GM21786 (cell line): Measurements from ENCODE around the gene MXI1.
A peak's percentile ranks its signal among the peaks of the same experiment; 100 is the strongest.

Experiments used
- ATAC-seq: cut with Tn5 transposase; IDR thresholded peaks from one replicate; pipeline ENCODE4 v1.9.1; 2021; ENCODE audit not compliant: unreplicated experiment

The MXI1 gene

DNA sequence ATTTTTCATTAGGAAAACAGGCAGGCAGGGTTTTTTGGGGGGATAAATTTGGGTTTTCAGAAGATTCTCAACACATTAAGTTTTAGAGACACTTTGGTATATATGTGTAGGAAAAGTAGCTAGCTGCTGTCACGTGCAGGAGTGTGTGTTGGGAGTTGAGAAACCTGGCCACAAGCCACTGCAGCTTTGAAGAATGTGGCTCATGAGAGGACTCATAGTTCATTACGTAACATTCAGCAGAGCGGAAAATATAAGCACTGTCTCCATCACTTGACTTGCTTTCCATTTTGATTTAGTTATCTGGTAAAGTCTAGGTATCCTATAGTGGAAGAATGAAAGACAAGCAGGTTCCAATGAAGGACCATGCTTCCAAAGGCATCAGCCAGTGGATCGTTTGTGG, 66.1 kb downstream of the MXI1 start:
- ATAC-seq, result no peak

DNA sequence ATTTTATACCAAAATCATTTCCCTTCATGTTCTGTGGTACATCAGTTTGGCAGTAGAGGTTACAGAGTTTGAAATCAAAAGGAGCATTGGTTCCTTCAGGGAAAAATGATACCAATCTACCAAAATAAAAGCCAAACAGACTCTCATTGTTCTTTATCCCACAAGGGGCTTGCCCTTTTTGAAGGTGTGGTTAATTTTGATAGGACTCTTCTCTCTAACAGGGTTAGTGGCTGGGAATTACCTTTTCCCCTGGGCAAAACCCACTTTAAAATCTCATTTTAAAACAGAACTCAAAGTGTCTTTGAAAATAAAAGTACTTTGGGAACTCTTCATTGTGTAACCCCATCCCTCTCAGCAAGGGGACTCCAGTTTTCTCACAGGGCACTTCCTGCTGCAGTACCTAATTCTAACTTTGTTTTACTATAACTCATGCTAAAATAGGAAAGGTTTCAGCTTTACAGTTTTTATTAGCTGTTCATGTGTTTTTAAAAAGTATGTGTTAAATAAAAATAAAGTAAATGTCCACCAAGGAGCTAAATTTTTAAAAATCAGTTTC, 66.7 kb downstream of the MXI1 start:
- no peak for ATAC-seq

DNA sequence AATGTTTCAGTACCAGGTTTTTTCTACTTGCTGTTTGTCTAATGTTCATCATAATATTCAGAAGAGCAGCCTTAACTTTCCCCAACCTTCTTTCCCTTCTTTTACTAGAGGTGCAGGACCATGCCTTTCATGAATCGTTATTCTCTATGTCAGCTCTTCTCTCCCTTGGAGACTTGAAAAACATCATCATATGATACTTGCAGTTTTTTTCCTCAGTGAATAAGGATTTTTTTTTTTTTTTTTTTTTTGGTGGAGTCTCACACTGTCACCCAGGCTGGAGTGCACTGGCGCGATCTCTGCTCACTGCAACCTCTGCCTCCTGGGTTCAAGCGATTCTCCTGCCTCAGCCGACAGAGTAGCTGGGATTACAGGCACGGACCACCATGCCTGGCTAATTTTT, 67.2 kb downstream of the MXI1 start:
- ATAC-seq, result no peak

DNA sequence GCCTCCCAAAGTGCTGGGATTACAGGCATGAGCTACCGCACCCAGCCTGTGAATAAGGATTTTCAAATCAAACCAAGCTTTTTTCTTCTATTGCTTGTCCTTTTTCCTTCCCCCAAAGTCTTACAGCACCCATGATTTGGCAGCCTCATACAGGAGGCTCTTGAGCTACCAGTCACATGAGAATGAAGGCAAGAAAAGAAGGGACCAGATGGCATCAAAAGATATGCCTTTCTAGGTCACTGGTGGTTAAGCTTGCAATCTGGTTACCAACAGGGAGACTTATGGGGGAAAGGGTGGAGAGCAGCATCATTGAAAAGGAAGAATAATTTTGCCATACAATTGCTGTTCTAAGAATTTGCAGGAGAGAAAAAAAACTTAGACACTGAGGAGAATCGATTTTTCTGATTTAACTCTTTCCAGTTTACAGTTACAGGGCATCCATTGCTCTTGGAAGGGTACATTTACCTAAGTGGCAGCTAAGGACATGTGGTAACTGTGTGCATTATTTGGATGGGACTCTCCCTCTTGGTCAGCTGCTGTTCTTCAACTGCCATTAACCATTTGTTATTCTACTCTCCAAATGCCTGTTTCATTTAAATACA, 67.8 kb downstream of the MXI1 start:
- ATAC-seq, result no peak

DNA sequence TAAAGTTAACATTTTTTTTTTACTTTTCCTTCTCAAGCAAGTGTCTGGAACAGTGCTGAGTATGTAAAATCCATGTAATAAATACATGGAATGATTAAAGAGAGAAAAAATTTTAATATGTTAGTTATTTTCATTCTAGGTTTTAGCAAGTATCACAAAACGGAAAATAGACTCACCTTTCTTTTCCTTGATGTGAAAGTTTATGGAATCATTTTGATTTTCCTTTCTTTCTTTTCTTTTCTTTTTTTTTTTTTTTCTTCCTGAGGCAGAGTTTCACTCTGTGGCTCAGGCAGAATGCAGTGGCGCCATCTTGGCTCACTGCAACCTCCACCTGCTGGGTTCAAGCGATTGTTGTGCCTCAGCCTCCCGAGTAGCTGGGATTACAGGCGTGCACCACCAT, 69.2 kb downstream of the MXI1 start:
- ATAC-seq, result no peak

DNA sequence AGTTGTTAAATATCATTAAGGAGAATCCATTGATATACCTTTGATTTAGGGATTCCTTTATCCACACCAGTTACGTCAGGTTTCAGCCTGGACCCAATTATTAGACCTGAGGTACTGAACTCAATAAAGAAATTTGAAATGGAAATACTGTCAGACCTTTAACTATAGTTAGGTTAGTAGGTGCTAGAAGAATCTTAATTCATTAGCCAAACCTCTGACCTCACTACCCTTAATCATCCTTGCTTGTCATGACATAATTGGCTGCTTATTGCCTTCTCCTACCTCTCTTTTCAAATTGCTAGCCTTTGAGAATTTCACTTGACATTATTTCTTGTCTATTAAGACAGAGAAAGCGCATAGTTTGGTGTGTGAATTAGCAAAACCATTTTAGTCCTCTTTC, 70.2 kb downstream of the MXI1 start:
- ATAC-seq, result no peak

DNA sequence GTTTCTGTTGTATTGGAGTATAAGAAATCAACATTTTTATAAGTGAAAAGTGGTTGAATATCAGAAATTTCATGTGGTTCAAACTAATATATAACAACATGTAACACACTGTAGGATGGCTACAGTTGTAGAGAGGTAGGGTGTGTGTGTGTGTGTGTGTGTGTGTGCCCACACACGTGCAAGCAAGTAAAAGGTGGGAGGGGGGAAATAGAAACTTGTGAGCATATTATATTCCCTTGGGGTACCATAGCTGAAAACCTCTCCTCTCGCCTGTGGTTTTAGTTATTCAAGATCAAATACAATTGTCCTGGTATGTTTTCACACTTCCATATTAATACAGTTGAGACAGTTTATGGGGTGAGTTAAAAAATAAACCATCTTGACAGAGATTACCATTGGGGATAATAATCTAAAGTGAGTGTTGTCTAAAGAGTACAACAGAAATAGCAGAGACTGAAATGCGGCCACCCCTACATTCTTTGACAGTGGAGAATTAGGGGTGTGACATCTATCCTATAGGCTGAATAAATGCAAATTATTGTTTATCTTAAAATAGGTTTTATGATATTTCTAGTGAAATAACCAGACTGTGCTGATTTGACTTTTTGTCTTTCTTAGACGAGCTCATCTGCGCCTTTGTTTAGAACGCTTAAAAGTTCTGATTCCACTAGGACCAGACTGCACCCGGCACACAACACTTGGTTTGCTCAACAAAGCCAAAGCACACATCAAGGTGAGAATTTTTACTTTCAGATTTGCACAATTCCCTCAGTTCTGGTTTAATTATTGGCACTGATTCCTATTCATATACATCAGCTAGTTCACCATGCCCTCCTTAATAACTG, 71.4 kb downstream of the MXI1 start:
- no peak for ATAC-seq

DNA sequence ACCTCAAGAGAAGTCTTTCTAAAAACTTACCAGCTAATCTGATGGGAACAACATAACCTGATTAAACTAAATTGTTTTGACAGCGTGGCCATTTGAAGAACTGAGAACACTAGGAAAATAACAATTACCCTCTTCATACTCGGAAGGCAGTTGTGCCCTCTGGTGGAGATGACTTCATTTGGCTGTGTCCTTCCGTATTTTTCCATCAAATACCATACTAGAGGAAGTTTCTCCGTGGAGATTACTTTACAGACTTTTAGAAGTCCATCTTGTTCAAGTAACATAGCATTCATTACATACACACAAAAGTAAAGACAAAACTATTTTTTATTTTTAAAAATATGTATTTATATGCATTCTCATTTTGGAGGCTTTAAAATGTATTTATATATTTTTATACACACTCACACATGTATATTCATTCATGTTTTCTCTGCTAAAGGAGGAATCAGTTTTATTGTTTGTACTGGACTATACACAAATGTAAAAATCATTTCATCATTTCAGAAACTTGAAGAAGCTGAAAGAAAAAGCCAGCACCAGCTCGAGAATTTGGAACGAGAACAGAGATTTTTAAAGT, 72.1 kb downstream of the MXI1 start:
- ATAC-seq, result no peak

DNA sequence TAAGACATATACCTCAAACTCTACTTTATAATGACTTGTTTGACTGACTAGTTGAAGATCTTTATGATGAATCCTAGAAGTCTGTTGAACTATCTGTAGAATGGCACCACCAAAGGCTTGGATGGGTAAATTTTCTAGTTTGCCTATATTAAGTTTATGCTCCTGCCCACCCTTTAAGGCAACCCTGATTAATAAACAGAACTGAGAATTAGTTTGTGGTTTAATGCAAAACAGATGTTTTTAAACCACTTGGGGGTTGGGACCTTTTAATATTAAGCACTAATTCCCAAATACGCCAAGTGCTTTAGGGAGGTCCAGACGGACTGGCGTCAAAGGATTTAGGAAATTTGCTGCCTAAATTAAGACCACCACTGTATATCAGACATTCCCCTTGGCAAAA, 76.9 kb downstream of the MXI1 start:
- ATAC-seq, result no peak

DNA sequence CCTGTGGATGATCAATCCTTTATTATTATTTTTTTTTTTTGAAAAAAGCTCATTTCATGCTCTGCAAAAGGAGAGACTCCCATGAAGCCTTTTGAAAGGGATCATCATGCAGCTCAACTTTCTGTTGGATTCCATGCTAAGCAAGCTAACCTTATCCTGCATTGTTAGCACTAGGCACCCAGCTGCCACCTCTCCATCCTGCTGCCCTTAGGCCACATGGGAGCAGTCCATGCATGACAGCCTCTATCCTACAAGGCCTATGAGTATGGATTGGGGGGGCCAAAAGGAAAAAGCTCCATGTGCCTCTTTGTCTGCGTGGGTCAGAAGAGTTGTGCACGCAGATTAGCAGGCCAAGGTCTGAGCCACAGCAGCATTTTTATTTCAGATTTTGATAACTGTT, 78.1 kb downstream of the MXI1 start:
- no peak for ATAC-seq

DNA sequence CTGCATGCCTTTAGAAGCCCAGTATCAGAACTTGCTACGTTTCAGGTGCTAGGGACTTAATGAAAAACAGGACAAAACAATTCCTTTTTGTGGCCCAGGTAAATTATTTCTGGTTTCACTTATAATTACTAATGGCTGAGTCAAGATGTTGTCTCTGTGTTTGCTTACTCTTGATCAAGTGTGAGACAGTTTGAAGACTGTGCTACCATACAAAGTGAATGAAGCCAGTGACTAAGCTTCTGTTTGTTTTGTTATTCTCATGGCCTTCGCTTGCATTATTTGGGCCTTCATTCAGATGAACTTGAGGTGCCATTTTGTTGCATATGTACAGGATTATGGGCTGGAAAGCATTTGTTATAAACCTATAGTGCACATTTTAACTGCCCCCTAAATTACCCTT, 79.4 kb downstream of the MXI1 start:
- ATAC-seq, result no peak

DNA sequence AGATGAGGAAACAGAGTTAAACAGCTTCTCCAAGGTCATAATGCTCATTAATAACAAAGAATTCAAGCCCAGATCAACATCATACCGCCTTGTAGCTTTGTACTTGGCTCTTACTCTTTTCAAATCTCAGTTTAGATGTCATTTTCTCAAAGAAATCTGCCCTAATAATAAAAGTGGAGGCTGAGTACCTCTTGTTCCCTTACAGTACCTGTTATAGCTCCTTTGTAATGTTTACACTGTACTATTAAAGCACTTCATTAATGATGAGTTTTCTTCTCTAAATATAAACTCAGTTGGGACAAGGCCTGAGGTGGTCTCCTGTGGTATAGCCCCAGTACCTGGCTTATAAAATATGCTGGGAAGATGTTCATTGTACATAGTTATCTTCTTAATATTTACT, 89.6 kb downstream of the MXI1 start:
- ATAC-seq, result no peak

DNA sequence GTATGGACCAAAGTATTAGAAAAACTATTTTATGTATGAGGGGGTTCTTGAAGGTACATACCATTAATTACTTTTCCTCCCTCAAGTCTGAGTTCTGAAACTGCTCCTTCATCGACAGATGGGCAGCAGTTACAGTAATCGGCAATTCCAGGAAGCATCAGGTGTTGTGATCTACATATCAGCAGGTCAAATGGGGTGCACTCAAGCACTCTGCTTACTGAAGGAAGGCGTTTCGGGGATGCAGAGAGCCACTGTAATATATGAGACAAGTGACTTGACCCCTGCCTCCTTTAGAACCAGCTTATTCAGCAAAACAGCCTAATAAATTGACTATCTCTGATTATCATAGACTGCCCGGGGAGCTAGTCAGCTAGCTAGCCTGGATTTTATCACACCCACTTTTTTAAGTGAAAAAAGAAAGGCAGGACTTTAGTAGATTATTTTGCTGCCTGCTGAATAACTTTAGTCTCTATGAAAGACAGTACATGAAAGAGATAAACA, 93.1 kb downstream of the MXI1 start:
- ATAC-seq, result no peak

DNA sequence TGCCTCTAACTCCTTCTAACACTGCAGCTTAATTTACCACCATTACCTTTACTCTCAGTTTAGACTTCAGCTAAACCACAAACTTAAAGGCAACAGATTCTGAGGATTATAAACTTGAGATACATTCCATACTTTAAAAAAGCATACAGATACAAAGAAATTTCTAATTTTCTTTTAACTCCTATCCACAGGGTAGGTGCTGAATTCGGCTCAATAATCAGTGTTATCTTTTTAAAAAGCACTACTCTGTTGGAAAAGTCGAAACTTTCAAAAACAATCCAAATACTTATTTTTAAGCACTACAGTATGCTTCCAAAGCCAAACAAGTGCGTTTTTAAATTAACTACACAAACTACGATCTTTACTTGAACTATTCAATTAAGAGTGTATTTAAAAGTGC, 96.3 kb downstream of the MXI1 start:
- no peak for ATAC-seq

DNA sequence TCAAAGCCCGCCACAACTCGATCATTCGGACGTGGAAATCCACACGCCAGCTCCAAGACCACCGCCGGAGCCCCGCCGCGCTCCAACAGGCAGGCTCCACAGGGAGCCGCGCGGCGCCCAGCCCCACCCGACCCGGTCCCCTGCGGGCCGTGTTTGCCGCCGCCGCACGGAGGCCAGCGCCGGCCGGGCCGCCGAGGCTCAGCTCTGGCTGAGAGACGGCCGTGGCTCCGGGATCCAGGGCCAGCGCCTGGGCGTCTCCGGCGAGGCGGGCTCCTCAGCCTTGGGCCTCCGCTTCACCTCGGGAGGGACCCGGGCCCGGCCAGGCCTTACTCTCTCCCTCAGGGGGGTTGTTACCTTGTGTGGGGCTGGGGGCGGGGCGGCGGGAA, 97.0 kb downstream of the MXI1 start:
- peak; percentile 30 for ATAC-seq

DNA sequence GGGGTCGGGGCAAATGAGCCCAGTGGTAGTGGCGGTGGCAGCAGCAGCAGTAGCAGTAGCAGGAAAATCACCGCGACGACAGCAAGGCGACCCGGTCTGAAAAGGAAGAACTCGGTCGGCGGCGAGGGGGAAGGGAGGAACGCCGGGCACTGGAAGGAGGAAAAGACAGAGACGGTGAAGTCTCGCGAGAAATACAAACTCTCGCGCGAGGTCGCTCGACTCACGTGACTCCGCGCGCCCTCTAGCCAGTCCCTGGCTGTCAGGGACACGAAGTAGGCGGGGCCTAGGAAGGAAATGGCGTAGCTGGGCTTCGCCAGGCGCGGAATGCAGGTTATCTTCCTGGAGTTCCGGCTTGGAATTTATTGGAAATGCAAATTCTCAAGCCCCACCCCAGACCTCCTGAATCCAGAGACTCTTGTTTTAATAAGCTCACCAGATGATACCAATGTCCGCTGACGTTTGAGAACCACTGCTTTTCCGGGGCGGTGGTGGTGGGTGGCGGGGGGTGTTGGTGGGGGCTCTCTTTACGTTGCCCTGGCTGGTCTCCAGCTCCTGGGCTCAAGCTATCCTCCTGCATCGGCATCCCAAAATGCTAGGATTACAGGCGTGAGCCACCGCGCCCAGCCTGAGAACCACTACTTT, 97.5 kb downstream of the MXI1 start, which contains the start of gene SMNDC1:
Gene SMNDC1, minus strand, starts transcription at position 141 of the 642 bp plus-strand sequence. CDS start 1,333 bp downstream, outside the sequence.
- ATAC-seq, result peak; percentile 87

DNA sequence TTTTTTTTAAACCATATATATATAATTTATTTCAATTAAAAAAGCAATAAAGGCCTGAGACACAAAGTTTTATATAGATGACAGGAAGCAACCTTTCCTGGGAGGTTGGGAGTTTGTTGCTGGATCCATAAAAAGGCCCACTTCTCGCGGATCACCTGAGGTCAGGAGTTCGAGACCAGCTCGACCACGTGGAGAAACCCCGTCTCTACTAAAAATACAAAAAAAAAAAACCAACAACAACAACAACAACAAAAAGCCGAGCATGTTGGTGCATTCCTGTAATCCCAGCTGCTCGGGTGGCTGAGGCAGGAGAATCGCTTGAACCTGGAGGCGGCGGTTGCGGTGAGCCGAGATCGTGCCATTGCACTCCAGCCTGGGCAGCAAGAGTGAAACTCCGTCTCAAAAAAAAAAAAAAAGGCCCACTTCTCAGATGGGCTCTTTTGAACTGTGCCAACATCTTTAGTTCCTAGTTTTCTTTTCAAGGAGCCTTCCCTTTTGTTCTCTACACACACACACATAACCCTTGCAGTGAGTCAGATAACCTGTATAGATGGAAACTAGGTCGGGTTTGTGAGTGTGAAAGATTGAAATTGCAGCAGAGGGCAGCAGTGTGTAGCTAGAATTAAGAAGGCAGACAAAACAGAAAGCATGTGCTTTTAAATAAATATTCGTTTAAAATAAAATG, 98.5 kb downstream of the MXI1 start:
- peak; percentile 49 for ATAC-seq

DNA sequence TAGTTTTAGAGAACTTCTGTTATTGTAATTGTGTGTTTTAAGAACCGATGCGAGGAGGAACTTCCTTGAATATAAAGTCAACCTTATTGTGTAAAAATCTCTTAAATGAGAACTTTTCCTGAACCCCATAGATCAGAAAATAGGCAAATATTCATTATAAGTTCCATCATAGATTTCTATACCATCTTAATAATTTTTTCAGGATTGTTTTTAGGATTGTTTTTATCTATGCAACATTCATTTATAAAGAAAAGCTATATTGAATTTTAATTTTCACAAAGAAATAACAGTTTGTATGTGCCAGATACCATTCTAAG, 99.0 kb downstream of the MXI1 start:
- no peak for ATAC-seq

DNA sequence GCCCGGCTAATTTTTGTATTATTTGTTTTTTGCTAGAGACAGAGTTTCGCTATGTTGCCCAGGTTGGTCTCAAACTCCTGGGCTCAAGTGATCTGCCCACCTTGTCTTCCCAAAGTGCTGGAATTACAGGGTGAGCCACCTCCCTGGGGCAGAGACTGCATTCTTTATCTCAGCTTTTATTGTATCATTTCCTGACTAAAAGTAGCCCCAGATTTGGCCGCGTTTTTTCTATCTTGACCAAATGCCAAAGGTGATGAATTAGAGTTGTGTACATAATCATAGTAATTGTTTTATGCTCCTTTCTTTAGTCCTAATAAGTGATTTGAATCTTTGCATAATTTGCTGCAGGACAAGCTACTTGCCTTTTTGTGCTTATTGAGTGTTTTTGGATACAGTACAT, 100.4 kb downstream of the MXI1 start:
- ATAC-seq, result no peak

DNA sequence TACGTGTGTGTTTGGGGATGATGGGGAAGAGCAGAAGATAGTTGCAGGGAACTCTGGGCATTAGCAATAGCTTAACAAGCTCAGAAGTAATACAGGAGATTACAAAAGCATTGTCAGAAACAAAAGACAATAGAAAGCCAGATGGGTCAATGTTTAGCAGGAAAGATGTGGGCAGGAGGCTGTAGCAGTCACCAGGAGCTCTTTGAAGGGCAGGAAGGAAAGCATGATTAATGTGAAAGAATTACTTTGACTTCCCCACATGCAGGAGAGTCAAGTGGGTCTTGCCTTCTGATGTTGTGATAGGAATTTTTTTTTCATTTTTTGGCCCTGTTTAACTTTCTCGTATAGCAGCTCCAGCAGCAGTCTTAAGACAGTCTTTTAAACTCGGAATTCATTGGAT, 103.3 kb downstream of the MXI1 start:
- ATAC-seq, result no peak

DNA sequence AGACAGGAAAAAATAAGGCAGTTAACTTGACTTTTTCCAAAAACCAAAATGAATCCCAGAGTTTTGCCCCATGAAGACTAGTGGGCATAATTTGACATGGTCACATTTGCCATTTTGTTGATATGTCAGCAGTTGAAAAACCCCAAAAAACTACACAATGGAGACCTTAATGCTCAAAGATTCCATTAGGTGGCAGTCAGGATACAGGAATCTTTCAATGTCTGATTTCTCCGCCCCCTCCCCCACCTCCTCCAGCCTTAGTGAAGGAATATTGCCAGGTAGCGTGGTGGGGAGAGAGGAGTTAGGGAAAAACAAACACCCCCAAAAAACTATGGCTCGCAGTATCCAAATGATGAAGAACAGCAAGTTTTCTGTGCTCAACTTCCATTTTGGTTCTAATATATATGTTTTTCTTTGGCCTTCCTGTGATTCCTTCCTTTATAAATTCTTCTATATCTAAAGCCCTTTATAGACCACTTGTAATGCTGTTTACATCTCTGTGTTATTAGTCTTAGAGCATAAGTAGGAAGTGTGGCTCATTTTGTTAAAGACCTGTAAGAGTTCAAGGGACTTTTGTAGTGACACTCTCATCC, 104.0 kb downstream of the MXI1 start:
- ATAC-seq, result no peak
